ENCODE data around the gene RSPH6A. TPM values are rescaled to one million over a fixed set of nuclear protein-coding genes. Genes with fewer than 3 reads are reported as not detected.
"Not testable (repeated sequence)": the region's sequence is repeated elsewhere in the genome, so short reads cannot be mapped to it uniquely, and the experiment has no call there.

Gene RSPH6A
- total RNA-seq, 1 donor from 2014 or later = 0.61 TPM

DNA sequence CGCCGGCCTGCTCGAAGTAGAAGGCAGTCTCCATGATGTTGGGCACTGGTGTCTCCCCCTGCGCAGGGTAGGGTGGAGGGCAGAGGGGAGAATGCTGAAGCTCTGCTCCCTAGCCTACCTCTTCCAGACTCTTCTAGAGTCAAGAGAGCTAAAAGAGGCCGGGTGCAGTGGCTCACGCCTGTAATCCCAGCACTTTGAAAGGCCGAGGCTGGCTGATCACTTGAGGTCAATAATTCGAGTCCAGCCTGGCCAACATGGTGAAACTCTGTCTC is 10.2 kb downstream of the RSPH6A start:
- Mint-ChIP-seq H3K4me3 (ENCODE audit: unreplicated experiment) (no peak overlapping the region), H3K36me3 (ENCODE audit: unreplicated experiment) (no peaks in the 10 kb centered on the region), H3K27me3 (ENCODE audit: unreplicated experiment) (peaks cover 3% of the 10 kb centered on the region), H3K27ac (ENCODE audit: unreplicated experiment) (no peak overlapping the region), H3K4me1 (ENCODE audit: low read depth, unreplicated experiment) (peaks cover 2% of the 10 kb centered on the region), H3K9me3 (ENCODE audit: unreplicated experiment) (peaks cover 4% of the 10 kb centered on the region)
- TF ChIP-seq, protein P1, sequence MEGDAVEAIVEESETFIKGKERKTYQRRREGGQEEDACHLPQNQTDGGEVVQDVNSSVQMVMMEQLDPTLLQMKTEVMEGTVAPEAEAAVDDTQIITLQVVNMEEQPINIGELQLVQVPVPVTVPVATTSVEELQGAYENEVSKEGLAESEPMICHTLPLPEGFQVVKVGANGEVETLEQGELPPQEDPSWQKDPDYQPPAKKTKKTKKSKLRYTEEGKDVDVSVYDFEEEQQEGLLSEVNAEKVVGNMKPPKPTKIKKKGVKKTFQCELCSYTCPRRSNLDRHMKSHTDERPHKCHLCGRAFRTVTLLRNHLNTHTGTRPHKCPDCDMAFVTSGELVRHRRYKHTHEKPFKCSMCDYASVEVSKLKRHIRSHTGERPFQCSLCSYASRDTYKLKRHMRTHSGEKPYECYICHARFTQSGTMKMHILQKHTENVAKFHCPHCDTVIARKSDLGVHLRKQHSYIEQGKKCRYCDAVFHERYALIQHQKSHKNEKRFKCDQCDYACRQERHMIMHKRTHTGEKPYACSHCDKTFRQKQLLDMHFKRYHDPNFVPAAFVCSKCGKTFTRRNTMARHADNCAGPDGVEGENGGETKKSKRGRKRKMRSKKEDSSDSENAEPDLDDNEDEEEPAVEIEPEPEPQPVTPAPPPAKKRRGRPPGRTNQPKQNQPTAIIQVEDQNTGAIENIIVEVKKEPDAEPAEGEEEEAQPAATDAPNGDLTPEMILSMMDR (IDR thresholded peaks at IDR 0.05; ENCODE audit: partially characterized antibody, unreplicated experiment) = no peak
- no peak for DNase-seq

DNA sequence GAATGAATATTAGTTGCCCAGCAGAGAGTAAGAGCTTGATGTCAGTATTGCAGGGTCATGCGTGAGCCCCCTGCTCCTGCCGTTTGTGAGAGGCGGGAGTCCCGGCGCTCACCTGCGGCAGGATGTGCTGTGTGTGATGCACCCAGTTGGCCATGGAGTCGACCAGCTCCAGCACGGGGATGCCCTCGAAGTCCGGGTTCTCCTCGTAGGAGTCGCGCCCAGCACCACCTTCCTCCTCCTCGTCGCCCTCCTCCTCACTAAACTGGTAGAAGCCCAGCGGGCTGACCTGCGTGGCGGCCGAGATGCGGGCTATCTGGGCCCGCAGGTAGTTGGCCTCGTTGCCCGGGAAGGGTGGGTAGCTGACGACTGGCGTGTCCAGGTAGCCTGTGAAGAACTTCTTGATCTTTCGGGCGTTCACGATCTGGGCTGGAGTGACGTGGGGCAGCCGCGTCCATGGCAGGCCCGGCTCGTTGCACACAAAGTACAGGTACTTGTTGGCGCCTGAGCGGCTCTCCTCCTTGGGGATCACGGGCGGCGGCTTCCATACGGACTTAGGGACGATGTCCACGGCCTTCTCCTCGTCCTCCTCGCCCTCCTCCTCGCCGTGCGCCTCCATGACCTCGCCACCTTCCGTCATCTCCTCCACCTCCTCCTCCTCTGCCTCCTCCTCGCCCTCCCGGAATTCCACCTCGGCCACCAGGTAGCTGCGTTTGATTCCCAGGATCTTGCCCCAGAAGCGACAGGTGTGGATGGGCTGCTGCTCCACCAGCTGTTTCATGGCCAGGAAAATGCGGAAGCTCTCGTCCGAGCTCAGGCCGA is 10.8 kb downstream of the RSPH6A start:
- no peaks in the 10 kb centered on the region for H3K4me1 Mint-ChIP-seq (ENCODE audit: low read depth, unreplicated experiment)

GRCh38 chr19:45801603-45802175 is 13.4 kb downstream of the RSPH6A start:
- Mint-ChIP-seq H3K36me3 (ENCODE audit: unreplicated experiment) (no peaks in the 10 kb centered on the region), H3K4me1 (ENCODE audit: low read depth, unreplicated experiment) (peaks cover 3% of the 10 kb centered on the region), H3K27me3 (ENCODE audit: unreplicated experiment) (peaks cover 5% of the 10 kb centered on the region), H3K27ac (ENCODE audit: unreplicated experiment) (no peak overlapping the region), H3K9me3 (ENCODE audit: unreplicated experiment) (peaks cover 4% of the 10 kb centered on the region), H3K4me3 (ENCODE audit: unreplicated experiment) (no peak overlapping the region)
- DNase-seq = no peak
- TF ChIP-seq, protein P1 (IDR thresholded peaks at IDR 0.05; ENCODE audit: partially characterized antibody, unreplicated experiment) = no peak

More for the DNA sequence above, 10.8 kb downstream of the RSPH6A start:
- Mint-ChIP-seq H3K4me3 (ENCODE audit: unreplicated experiment) (no peak overlapping the region), H3K9me3 (ENCODE audit: unreplicated experiment) (peaks cover 4% of the 10 kb centered on the region), H3K27me3 (ENCODE audit: unreplicated experiment) (peaks cover 3% of the 10 kb centered on the region), H3K27ac (ENCODE audit: unreplicated experiment) (no peak overlapping the region), H3K36me3 (ENCODE audit: unreplicated experiment) (no peaks in the 10 kb centered on the region)
- TF ChIP-seq, protein P1 (IDR thresholded peaks at IDR 0.05; ENCODE audit: partially characterized antibody, unreplicated experiment) = no peak
- no peak for DNase-seq

DNA sequence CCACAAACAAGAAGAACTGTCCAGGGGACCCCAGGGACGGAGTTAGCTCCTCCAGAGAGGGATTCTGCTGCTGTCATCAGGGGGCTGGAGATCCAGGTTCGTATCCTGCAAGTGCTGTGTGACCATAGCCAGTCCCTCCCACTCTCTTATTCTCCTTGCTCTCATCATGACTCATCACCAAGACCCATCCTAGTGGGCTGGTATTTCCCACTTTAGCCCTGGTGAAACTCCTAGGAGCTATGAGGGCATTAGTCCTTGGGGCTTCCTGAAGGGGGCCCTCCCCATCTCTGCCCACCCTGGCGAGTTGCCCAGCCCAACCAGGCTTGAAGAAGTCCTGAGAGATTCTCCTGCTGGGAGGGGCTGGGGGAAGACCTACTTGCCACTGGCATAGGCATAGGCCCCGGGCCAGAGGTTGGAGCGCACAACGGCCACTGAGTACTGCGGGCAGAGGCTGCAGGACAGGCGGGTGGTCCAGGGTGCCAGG is 15.0 kb downstream of the RSPH6A start:
- Mint-ChIP-seq H3K27ac (ENCODE audit: unreplicated experiment) (no peak overlapping the region), H3K27me3 (ENCODE audit: unreplicated experiment) (peaks cover 5% of the 10 kb centered on the region), H3K36me3 (ENCODE audit: unreplicated experiment) (no peaks in the 10 kb centered on the region), H3K9me3 (ENCODE audit: unreplicated experiment) (no peaks in the 10 kb centered on the region), H3K4me1 (ENCODE audit: low read depth, unreplicated experiment) (peaks cover 3% of the 10 kb centered on the region), H3K4me3 (ENCODE audit: unreplicated experiment) (no peak overlapping the region)
- TF ChIP-seq, protein P1 (IDR thresholded peaks at IDR 0.05; ENCODE audit: partially characterized antibody, unreplicated experiment) = no peak
- DNase-seq = no peak

DNA sequence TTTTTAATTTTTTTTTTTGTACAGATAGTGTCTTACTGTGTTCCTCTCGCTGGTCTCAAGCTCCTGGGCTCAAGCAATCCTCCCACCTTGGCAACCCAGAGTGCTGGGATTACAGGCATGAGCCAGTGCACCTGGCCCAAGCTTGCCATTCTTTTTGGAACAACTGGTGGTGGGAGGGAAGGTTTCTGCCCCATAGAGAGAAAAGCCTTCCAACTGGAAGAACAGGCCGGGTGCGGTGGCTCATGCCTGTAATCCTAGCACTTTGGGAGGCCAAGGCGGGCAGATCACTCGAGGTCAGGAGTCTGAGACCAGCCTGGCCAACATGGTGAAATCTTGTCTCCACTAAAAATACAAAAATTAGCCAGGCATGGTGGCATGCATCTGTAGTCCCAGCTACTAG is 15.6 kb downstream of the RSPH6A start:
- DNase-seq; H3K36me3 Mint-ChIP-seq (ENCODE audit: unreplicated experiment); H3K27ac Mint-ChIP-seq (ENCODE audit: unreplicated experiment); H3K4me1 Mint-ChIP-seq (ENCODE audit: low read depth, unreplicated experiment); H3K4me3 Mint-ChIP-seq (ENCODE audit: unreplicated experiment); H3K9me3 Mint-ChIP-seq (ENCODE audit: unreplicated experiment); H3K27me3 Mint-ChIP-seq (ENCODE audit: unreplicated experiment): not testable (repeated sequence)

All from glutamatergic neuron (in vitro differentiated cells).